IPS DF 4.7 (cell line): ENCODE measurements around the gene SYNE2.
"Not testable (repeated sequence)": the region's sequence is repeated elsewhere in the genome, so short reads cannot be mapped to it uniquely, and the experiment has no call there.

Experiments
- DNase-seq: peaks from one replicate; pipeline ENCODE4 v3.0.0-alpha.2; 2013; ENCODE audit warnings: low spot score; ENCODE audit errors: extremely low read depth

SYNE2 gene, protein sequence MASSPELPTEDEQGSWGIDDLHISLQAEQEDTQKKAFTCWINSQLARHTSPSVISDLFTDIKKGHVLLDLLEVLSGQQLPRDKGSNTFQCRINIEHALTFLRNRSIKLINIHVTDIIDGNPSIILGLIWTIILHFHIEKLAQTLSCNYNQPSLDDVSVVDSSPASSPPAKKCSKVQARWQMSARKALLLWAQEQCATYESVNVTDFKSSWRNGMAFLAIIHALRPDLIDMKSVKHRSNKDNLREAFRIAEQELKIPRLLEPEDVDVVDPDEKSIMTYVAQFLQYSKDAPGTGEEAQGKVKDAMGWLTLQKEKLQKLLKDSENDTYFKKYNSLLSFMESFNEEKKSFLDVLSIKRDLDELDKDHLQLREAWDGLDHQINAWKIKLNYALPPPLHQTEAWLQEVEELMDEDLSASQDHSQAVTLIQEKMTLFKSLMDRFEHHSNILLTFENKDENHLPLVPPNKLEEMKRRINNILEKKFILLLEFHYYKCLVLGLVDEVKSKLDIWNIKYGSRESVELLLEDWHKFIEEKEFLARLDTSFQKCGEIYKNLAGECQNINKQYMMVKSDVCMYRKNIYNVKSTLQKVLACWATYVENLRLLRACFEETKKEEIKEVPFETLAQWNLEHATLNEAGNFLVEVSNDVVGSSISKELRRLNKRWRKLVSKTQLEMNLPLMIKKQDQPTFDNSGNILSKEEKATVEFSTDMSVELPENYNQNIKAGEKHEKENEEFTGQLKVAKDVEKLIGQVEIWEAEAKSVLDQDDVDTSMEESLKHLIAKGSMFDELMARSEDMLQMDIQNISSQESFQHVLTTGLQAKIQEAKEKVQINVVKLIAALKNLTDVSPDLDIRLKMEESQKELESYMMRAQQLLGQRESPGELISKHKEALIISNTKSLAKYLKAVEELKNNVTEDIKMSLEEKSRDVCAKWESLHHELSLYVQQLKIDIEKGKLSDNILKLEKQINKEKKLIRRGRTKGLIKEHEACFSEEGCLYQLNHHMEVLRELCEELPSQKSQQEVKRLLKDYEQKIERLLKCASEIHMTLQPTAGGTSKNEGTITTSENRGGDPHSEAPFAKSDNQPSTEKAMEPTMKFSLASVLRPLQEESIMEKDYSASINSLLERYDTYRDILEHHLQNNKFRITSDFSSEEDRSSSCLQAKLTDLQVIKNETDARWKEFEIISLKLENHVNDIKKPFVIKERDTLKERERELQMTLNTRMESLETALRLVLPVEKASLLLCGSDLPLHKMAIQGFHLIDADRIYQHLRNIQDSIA (N-terminal part only)

DNA sequence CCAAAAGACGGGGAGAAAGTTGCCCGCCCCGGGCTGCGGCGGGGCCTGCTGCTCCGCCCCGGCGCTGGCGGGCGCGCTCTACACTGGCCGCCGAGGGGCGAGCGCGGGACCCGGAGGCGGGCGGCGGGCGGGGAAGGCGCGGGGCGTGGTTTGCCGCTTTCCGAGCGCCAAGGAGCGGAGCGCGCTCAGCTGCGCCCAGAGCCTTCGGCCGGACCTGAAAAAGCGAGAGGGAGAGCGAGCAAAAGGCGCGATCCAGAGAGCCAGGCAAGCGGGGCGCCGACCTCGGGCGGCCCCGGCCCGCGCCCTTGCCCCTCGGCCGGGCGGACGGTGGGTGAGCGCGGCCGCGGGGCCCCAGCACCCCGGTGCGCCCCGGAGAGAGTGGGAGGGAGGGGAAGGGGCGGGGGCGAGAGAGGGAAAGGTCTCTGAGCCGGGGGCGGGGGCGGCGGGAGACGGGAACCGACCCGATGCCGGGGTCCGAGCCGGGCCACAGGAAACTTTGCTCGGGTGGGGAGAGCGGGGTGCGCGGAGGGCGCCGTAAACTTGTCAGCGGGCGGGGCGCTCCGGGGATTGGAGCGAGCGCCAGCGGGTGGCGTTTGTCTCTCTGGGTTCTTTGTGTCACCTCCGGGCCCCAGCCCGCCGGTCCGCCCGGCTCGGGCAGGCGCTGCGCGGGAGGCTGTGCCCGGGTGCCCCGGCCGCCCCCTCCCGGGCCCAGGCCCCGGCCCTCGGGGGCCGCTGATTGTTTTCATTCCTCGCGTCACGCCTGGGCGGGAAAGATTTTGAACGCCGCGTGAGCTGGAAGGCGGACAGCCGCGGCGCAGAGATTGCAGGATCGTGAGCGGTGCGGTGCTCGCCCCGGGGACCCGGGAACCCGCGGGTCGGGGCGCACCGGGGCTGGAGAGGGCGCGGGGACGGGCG is at the start of gene SYNE2:
Gene SYNE2, plus strand, starts transcription at position 188 of the 915 bp plus-strand sequence. CDS start 56,145 bp downstream, outside the sequence.
- no peak for DNase-seq

DNA sequence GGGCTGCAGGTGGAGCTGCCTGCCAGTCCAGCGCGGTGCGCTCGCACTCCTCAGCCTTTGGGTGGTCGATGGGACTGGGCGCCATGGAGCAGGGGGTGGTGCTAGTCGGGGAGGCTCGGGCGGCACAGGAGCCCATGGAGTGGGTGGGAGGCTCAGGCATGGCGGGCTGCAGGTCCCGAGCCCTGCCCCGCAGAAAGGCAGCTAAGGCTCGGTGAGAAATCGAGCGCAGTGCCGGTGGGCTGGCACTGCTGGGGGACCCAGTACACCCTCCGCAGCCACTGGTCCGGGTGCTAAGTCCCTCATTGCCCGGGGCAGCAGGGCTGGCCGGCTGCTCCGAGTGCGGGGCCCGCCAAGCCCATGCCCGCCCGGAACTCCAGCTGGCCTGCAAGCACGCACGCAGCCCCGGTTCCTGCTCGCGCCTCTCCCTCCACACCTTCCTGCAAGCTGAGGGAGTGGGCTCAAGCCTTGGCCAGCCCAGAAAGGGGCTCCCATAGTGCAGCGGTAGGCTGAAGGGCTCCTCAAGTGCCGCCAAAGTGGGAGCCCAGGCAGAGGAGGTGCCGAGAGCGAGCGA is 49.5 kb upstream of the SYNE2 start:
- not testable (repeated sequence) for DNase-seq

DNA sequence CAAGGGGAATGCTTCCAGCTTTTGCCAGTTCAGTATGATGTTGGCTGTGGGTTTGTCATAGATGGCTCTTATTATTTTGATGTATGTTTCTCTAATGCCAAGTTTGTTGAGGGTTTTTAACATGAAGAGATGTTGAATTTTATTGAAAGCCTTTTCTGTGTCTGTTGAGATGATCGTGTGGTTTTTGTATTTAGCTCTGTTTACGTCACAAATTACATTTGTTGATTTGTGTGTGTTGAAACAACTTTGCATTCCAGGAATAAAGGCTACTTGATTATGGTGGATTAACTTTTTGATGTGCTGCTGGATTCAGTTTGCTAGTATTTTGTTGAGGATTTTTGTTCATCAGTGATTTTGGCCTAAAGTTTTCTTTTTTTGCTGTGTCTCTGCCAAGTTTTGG is 46.7 kb upstream of the SYNE2 start:
- not testable (repeated sequence) for DNase-seq

DNA sequence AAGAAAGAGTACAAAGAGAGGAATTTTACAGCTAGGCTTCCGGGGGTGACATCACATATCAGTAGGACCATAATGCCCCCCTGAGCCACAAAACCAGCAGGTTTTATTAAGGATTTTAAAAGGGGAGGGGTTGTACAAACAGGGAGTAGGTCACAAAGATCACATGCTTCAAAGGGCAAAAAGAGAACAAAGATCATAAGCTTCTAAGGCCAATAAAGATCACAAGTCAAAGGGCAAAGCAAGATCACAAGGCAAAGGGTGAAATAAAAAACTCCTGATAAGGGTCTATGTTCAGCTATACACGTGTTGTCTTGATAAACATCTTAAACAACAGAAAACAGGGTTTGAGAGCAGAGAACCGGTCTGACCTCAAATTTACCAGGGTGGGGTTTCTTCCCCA is 41.1 kb upstream of the SYNE2 start:
- not testable (repeated sequence) for DNase-seq

DNA sequence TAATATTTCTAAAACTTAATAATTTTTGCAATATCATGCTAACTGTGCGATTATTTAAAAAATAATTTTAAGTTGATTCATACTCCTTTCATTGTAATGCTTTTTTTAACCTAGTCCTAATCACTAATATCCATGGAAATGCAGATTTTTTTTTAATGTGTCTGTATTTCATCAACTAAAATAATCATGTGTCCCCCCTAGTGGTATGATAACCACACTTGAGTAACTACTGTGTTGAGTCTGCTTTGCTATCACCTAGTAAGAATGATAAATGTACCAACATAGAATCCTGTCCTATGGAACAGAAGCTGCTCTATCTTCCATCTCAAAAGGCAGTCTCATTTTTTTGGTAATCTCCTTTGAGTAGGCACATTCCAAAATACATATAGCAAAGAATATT is 19.1 kb upstream of the SYNE2 start:
- no peak for DNase-seq

DNA sequence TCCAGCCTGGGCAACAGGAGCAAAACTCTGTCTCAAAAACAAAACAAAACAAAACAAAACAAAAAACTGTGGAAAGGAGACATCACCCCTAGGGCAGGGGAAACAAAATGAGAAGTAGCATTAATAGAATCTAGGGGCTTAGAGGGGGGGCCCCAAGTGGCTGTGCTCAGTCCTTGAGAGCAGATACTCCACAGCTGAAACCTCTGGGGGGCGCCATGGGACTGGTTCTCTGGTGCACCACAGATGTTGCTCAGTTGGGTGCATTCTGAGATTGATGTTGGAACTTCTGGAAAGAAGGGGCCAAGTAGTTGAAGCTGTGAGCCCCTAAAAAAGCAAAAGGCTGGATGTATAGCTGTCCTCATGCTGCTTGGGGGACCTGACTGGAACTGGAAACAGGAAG is 11.8 kb upstream of the SYNE2 start:
- no peak for DNase-seq

DNA sequence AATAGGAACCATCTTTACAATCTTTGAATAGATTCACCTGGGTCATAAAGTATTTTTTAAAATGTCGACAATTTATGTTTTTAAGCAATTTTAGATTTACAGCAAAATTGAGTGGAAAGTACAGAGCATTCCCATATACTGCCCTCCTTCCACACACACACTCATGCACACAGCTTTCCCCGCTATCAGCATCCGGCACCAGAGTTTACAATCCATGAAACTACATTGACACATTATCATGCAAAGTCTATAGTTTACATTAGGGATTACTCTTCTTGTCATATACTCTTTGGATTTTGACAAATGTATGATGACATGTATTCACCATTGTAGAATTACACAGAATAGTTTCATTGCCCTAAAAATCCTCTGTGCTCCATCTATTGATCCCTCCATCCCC is 9.0 kb upstream of the SYNE2 start:
- DNase-seq: no peak

DNA sequence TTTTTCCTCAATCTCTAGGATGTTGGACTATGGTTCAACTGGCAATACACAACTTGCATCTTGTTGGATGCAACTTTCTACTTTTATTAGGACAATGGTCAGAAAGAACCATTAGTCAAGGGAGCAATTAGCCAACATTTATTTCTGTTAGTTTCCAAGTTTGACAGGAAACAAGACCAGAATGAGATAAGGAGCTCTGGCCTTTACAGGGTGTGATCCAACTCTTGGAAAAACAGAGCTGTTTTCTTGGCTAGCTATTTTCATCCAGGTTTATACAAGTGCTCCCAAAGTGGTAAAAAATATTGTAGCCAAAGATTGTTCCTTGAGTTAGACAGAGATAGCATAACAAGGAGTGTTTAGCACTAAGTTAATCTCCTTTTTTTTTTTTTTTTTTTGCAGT is 3.9 kb upstream of the SYNE2 start:
- no peak for DNase-seq

DNA sequence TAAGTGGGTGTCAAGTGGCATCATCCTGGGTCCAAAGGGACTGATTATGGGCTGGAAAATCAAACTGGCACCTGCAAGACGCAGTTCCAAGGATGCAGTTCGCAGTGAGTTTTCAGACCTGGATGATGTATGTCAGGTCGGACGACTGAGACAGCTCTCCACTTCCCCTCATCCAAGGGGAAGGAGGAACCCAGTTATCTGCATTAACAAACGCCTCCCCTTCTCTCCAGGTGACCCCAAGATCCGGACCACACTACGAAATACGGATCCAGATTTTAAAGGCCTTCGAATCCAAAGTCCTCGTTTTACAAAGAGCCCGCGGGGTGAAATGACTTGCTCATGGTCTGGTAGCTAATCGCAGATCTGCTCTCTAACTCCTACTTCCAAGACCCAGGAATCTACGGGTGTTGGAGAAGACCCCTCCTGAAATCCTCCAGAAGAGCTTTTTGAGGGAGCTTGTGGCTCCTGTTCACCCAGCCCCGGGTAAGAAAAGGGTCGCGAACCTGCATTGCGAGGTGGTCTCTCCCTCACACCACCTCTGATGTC is 460 bp upstream of the SYNE2 start:
- no peak for DNase-seq

DNA sequence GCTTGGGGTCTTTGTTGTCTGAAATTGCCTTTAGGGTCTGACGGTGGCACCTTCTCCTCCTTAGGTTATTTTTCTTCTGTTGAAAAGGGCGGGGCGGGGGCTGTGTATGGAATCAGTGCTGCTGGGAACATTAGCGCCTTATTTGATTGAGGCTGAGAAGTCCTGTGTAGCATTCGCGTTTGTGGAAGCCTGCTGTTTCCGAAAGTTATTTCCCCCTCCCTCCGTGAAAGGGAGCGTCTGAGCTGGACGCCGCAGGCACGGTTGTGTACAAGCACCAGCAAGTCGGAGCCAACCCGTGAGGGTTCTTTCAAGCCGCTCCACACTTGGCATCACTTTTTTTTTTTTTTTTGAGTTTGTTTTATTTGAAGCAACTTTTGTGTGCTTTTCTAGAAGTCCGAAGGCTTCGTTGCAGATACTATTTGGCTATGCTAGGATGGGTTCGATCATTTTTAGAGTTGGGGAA is 1.1 kb downstream of the SYNE2 start:
- DNase-seq: no peak

DNA sequence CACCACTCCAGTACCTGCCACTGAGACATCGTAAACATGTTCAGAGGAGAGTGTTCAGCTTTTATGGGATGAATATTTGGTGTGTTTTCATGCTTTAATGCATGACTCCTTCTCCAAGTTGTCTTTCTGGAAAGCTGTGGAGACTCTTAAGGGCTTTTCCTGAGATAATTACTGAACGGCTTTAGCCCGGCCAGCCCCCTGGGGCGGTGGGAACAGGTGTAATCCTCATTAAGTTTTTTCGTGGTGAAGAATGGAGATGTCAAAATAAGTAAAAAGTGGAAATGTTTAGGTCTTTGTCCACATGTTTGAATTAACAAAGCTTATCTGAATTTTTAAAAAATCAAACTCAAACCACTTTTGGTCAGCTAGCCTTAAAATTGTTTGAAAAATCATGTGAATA is 1.5 kb downstream of the SYNE2 start:
- no peak for DNase-seq

DNA sequence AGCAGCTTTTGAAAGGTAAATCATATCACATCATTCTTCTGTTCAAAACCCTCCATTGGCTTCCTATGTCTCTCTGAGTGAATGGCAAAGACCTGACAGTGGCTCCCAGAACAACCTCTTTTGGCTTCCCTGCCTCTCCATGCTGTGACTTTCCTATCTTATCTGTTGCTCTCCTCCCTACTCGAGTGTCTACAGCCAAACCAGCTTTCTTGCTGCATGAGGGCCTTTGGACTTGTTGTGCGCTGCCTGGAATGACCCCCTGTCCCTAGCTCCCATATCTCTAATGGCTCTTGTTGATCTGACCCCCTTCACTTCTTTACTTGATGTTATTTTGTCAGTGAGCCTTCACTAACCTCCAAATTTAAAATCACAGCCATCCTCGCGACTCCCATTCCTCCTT is 2.5 kb downstream of the SYNE2 start:
- no peak for DNase-seq

DNA sequence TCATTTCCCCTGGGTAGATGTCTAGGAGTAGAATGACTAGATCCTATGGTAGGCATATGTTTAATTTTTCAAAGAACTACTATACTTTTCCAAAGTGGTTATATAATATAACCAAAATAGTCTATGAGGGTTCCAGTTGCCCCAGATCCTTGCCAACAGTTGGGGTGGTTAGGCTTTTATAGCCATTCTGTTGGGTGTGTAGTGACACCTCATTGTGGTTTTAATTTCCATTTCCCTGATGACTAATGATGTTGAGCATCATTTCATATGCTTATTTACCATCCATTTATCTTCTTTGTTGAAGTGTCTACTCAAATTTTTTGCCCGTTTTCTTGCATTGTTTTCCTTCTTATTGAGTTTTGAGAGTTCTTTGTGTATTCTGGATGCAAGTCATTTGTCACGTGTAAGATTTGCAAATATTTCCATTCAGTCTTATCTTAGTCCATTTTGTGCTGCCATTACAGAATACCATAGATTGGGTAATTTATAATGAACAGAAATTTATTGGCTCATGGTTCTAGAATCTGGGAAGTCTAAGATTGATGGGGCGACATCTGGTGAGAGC is 4.7 kb downstream of the SYNE2 start:
- no peak for DNase-seq

DNA sequence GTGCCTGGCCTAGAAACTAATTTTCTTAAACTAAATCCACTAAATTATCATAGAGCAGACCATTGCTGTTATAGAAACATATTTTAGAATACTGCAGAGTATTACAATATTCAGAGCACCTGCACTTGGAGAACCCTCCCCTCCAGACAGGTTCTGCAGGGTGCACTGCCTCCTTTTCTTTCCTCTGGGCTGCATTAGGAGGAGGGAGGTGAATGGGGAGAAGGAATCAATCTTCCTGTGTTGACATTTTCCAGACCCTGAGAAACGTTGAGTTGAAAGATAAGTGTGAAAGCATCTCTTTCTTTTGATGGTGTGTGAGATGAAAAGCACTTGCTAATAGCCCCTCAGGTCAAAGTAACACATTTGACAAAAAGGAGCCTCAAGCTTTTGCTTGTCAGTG is 7.3 kb downstream of the SYNE2 start:
- no peak for DNase-seq

DNA sequence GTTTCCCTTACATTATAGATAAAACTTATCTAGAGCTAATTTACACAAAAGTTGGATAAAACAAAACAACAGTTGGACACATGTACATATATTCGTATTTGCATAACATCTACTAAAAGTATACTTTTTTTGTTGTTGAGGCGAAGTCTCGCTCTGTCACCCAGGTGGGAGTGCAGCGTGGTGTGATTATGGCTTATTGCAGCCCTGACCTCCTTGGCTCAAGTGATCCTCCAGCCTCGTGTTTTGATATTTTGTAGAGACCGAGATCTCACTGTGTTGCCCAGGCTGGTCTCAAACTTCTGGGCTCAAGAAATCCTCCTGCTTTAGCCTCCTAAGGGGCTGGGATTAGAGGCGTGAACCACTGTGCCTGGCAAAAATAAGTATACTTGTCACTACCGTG is 9.4 kb downstream of the SYNE2 start:
- DNase-seq: no peak

DNA sequence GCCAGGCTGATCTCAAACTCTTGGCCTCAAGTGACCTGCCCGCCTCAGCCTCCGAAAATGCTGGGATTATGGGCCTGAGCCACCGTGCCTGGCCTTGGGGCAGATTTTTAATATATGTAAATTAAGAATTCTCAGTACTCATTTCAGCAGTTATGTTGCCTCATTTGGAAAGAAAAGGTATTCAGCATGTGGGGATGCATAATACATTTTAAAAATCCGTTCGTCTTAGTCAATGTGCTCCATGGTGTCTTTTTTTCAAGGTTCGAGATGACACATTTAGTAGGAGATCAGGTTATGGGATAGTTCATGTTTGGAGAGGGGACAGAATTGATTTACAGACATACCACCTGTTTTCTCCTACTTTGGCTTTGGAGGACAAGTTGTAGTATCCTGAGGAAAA is 10.2 kb downstream of the SYNE2 start:
- no peak for DNase-seq

DNA sequence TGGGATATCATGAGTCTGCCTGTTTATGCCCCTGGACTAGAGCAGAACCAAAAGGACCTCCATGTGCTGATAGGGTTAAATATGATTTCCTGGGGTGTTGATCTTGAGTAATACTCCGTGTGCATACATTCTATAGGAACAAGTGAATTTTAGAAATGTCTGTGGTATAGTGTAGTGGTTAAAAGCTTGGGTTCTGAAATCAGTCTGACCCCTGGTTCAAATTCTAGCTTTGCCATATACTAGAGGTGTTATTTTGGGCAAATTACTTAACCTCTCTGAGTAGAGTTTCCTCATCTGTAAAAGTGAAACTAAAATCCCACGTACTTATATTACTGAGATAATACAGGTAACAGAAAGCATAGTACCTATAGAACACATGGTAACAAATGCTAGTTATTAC is 12.0 kb downstream of the SYNE2 start:
- not testable (repeated sequence) for DNase-seq

DNA sequence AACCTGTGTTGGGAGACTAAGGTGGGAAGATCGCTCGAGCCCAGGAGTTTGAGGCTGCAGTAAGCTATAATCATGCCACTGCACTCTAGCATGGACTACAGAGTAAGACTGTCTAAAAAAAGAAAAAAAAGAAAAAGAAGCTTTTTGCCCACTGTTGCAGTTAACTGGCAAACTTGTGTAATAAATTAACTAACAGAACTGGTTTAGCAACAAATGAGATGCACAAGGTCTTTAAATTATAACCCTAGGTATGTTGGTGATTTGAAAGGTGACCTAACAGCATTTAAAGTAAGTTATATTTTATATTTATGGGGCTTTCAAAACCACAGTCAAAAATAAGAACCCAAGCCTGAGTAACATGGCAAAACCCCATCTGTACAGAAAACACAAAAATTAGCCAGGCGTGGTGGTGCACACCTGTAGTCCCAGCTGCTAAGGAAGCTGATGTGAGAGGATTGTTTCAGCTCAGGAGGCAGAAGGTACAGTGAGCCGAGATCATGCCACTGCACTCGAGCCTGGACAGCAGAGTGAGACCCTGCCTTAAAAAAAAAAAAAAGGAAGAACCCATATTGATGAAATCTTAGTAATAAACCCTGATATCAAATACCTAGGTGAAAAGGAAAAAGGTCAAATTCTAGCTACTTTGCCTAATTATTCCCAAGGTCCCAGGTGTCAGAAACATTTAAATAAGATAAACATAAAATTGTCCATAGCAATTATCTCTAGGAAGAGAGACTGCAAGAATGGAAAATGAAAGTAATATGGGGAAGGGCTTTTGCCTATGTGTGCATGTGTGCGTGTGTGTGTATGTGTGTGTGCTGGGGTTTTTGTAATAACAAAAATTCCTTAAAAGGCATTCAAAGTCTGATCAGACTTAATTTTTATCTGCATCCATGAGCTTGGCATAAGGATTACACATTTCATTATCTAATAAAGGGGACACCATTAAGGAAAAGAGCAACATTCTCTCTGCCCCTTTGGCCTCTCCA is 15.4 kb downstream of the SYNE2 start:
- DNase-seq: no peak
